Measurements from ENCODE around the gene H3-3A.

GRCh38 chr1:226050133-226050532, 12.4 kb upstream of the H3-3A start:
- TF ChIP-seq CTCF (IDR thresholded peaks at IDR 0.05), result no peak
- no peak for TF ChIP-seq POLR2A (IDR thresholded peaks at IDR 0.05)
- no peak for TF ChIP-seq EP300 (IDR thresholded peaks at IDR 0.05)
